HG02870 (cell line): ENCODE data around the gene ZNF600.
A peak's percentile ranks its signal among the peaks of the same experiment; 100 is the strongest.
"Not testable (repeated sequence)": the region's sequence is repeated elsewhere in the genome, so short reads cannot be mapped to it uniquely, and the experiment has no call there.

Experiments used
- ATAC-seq: cut with Tn5 transposase; IDR thresholded peaks from one replicate; pipeline ENCODE4 v1.9.1; 2021; ENCODE audit warnings: mild to moderate bottlenecking, moderate library complexity; ENCODE audit not compliant: unreplicated experiment

Gene ZNF600

GRCh38 chr19:52742516-52742915 lies 44.1 kb downstream of the ZNF600 start:
- no peak for ATAC-seq

GRCh38 chr19:52741951-52742485 lies 44.6 kb downstream of the ZNF600 start:
- no peak for ATAC-seq

- not testable (repeated sequence) for ATAC-seq
Measured at GRCh38 chr19:52741371-52741770, 45.2 kb downstream of the ZNF600 start.

- ATAC-seq, result no peak
Measured at GRCh38 chr19:52739576-52739975, 47.0 kb downstream of the ZNF600 start.

GRCh38 chr19:52735734-52736133 lies 50.9 kb downstream of the ZNF600 start:
- ATAC-seq, result no peak

GRCh38 chr19:52734893-52735661 lies 51.5 kb downstream of the ZNF600 start, which contains the start of gene ZNF611:
ZNF611 (minus strand) TSS chr19:52735044; CDS start chr19:52715894, 19,150 bp downstream.
- peak; percentile 96 for ATAC-seq

GRCh38 chr19:52734331-52734892 lies 52.2 kb downstream of the ZNF600 start:
- peak; percentile 24 for ATAC-seq

- ATAC-seq, result not testable (repeated sequence)
Measured at GRCh38 chr19:52726051-52726450, 60.5 kb downstream of the ZNF600 start.

GRCh38 chr19:52725528-52725961 lies 61.0 kb downstream of the ZNF600 start:
- no peak for ATAC-seq

GRCh38 chr19:52724701-52725514 lies 61.7 kb downstream of the ZNF600 start:
- no peak for ATAC-seq

GRCh38 chr19:52723907-52724598 lies 62.5 kb downstream of the ZNF600 start:
- ATAC-seq, result not testable (repeated sequence)

GRCh38 chr19:52722062-52723003 lies 64.3 kb downstream of the ZNF600 start:
- no peak for ATAC-seq

GRCh38 chr19:52720541-52720940 lies 66.0 kb downstream of the ZNF600 start:
- ATAC-seq, result not testable (repeated sequence)

GRCh38 chr19:52716522-52716921 lies 70.1 kb downstream of the ZNF600 start:
- ATAC-seq, result no peak

GRCh38 chr19:52715902-52716301 lies 70.7 kb downstream of the ZNF600 start:
- not testable (repeated sequence) for ATAC-seq

- ATAC-seq, result not testable (repeated sequence)
Measured at GRCh38 chr19:52715330-52715729, 71.3 kb downstream of the ZNF600 start.
